Measurements from ENCODE around the gene TERB2.
"Not testable (repeated sequence)": the region's sequence is repeated elsewhere in the genome, so short reads cannot be mapped to it uniquely, and the experiment has no call there.

TERB2 gene, protein sequence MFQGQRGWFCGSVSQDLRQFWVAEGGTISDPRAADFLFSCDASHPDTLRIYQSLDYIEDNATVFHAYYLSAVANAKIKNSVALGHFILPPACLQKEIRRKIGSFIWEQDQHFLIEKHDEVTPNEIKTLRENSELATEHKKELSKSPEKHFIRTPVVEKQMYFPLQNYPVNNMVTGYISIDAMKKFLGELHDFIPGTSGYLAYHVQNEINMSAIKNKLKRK

GRCh38 chr15:44956388-44956787 is at the start of gene TERB2:
TSS of gene TERB2 (plus strand) at chr15:44956687. CDS start at chr15:44956719, 32 bp downstream.
- no peak for DNase-seq

- DNase-seq: no peak
Observed at GRCh38 chr15:44909423-44909822, 47.1 kb upstream of the TERB2 start.

- DNase-seq: no peak
Observed at GRCh38 chr15:44910981-44911625, 45.4 kb upstream of the TERB2 start.

DNA sequence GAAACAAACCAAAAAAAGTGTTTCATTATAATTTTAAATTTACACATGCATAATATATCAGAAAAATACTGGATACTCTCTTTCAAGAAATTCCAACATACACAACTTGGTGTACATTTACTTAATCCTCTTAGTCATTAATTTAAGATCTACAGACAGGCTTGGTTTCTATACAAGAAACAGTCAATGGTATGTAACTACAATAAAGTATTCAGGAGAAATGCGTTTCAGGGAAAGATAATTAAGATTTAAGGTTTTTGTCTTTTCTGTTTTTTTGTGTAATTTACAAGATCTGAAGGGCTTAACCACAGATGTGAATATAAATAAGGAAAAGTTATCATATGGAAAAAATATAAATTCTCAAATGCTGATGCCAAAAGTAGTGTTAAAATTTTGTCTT is 44.3 kb upstream of the TERB2 start:
- not testable (repeated sequence) for DNase-seq

- DNase-seq: not testable (repeated sequence)
Observed at GRCh38 chr15:44912974-44913448, 43.5 kb upstream of the TERB2 start.

DNA sequence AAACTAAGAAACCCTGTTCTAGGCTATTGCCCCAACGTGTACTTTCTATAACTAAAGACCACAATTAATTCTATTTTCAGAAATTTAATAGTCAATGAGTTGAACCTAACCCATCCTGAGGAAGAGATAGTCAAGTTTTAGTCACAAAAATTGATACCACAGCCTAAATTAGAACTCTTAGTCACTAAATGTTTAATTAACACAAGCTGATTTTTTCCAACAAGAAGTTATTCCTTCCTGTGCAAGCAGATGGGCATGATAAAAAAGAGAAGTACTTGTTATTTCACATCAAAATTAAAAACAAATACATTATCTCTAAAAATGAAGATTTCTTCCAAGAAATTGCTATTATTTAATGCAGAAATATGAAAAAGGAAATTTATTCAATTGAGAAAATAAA is 38.4 kb upstream of the TERB2 start:
- no peak for DNase-seq

GRCh38 chr15:44928658-44929057 is 27.8 kb upstream of the TERB2 start:
- DNase-seq: not testable (repeated sequence)

- DNase-seq: not testable (repeated sequence)
Observed at GRCh38 chr15:44930283-44930682, 26.2 kb upstream of the TERB2 start.

- not testable (repeated sequence) for DNase-seq
Observed at GRCh38 chr15:44958302-44958701, 1.8 kb downstream of the TERB2 start.

GRCh38 chr15:44968475-44968874 is 12.0 kb downstream of the TERB2 start:
- no peak for DNase-seq

GRCh38 chr15:44971036-44971435 is 14.5 kb downstream of the TERB2 start:
- DNase-seq: no peak

- not testable (repeated sequence) for DNase-seq
Observed at GRCh38 chr15:44976183-44976582, 19.7 kb downstream of the TERB2 start.

- DNase-seq: not testable (repeated sequence)
Observed at GRCh38 chr15:44977781-44978180, 21.3 kb downstream of the TERB2 start.

- DNase-seq: not testable (repeated sequence)
Observed at GRCh38 chr15:44979617-44980339, 23.3 kb downstream of the TERB2 start.

DNA sequence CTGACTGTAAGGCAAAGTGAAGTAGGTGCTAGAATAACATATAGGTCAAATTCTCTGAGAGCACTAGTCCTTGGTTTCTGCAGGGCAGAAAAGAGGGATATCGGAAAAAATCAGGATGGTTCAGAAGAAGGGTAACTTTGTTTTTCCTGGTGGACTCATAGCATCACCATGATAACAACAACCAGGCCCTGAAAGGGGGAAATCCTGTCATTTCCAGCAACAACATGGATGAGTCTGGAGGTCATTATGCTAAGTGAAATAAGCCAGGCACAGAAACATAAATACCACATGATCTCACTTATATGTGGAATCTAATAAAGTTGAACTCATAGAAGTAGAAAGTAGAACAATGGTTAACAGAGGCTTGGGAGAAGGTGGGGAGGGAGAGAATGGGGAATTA is 27.7 kb downstream of the TERB2 start:
- DNase-seq: not testable (repeated sequence)

DNA sequence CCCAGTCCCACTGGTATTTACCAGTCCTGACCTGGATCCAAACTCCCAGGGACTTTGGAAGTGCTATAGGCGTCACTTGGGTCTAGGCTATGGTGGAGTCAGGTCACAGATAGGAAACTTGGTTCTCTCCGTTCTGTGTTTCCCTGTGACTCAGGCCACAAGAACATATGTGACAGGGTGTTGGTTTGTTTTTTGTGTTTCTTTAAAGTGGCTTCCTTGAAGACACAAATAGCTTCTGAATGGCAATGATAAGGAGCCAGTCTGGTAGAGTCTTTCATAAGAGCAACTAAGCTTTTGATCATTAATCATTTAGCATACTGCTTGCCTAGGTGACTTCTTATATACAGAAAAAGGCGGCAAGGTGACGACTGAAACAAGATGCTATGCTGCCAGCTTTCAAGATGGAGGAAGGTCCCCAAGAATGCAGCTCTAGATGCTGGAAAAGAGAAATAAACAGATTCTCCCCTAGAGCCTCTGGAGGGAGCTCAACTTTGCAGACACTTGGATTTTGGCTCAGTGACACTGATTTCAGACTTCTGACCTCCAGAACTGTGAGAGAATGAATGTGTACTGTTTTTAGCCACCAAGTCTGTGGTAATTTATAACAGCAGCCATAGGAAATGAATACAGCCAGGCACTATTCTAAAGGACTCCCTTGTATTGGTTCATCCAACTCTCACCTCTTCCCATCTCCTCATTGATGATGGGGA is 30.0 kb downstream of the TERB2 start:
- DNase-seq: not testable (repeated sequence)

DNA sequence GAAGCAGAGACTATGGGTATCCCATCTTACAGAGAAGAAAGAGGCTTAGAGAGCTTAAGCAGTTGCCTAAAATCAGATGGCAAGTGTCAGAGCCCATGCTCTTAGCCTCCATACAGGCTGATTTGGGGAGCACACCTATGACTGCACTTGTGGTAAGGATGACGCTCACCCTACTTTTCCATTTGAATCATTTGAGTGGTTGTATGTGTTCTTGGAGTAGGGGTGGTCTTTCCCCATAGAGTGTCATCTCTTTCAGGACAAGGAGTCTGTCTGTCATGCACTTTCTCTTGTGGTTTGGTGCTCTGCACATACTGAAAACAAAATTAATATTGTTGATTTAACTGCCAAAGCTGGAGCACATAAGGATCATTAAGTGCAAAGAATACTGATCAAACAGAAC is 31.2 kb downstream of the TERB2 start:
- not testable (repeated sequence) for DNase-seq

DNA sequence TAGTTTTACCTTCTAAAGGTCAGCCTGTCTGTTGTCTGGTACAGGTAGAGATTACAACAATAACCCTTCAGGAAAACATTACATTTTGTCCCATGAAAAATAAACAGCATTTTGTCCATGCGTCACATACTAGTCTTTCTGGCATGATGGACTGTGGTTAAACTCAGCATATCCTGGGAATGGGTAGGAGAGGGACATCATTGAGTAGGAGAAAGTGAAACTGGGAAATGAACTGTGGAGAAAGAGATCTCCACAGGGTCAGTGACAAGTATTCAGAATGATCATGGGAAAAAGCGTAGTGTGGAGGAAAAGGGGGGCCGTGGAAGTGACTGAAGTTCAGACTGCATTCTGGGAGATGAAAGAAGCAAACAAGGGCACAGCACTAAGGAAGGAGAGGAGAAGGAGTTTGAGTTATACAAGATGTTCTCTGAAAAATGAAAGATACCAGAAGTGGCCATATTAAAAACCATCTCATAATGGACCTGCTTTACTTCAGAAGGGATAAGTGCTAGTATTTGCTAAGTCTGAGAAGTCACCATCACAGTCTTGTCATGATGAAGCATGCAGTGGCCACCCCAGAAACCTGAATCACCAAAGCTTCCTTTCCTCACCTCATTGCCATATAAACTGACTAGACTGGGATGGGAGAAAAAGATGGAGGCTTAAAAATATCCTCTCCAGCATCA is 31.8 kb downstream of the TERB2 start:
- not testable (repeated sequence) for DNase-seq

- DNase-seq: not testable (repeated sequence)
Observed at GRCh38 chr15:44988870-44989219, 32.4 kb downstream of the TERB2 start.

- not testable (repeated sequence) for DNase-seq
Observed at GRCh38 chr15:44997632-44998031, 41.1 kb downstream of the TERB2 start.

DNA sequence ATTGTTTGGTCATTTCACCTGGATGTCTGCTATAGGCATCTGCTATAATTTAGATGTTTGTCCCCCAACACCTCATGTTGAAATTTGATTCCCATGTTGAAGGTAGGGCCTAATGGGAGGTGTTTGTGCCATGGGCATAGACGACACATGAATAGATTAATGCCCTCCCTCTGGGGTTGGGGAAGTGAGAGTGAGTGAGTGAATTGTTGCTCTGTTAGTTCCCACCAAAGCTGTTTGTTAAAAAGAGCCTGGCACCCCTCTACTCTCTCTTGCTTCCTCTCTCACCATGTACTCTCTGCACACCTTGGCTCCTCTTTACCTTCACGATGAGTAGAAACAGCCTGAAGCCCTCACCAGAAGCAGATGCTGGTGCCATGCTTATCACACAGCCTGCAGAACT is 42.6 kb downstream of the TERB2 start:
- no peak for DNase-seq

GRCh38 chr15:45001180-45001579 is 44.7 kb downstream of the TERB2 start:
- DNase-seq: not testable (repeated sequence)

All from fibroblast of skin of right quadriceps (primary cell).